GM19438 (cell line): Measurements from ENCODE around the gene THRSP.
"Not testable (repeated sequence)": the region's sequence is repeated elsewhere in the genome, so short reads cannot be mapped to it uniquely, and the experiment has no call there.

ENCODE experiments used
- ATAC-seq: cut with Tn5 transposase; IDR thresholded peaks from one replicate; pipeline ENCODE4 v1.9.1; 2021; ENCODE audit warnings: low read depth; ENCODE audit not compliant: unreplicated experiment

The THRSP gene

GRCh38 chr11:78038697-78039313 lies 24.9 kb upstream of the THRSP start:
- ATAC-seq, result no peak

GRCh38 chr11:78039391-78039918 lies 24.2 kb upstream of the THRSP start:
- ATAC-seq, result no peak

- ATAC-seq, result peak; percentile 77
These were observed 23.6 kb upstream of the THRSP start for GRCh38 chr11:78039919-78040671.

- no peak for ATAC-seq
These were observed 22.8 kb upstream of the THRSP start for GRCh38 chr11:78040691-78041379.

GRCh38 chr11:78041380-78041719 lies 22.3 kb upstream of the THRSP start:
- not testable (repeated sequence) for ATAC-seq

GRCh38 chr11:78041843-78042440 lies 21.7 kb upstream of the THRSP start:
- ATAC-seq, result no peak

- ATAC-seq, result no peak
These were observed 19.0 kb upstream of the THRSP start for GRCh38 chr11:78044706-78045105.

- ATAC-seq, result peak; percentile 60
These were observed 17.7 kb upstream of the THRSP start for GRCh38 chr11:78045851-78046485.

- no peak for ATAC-seq
These were observed 17.2 kb upstream of the THRSP start for GRCh38 chr11:78046486-78046854.

- ATAC-seq, result no peak
These were observed 15.1 kb upstream of the THRSP start for GRCh38 chr11:78048561-78048960.

GRCh38 chr11:78049348-78049747 lies 14.3 kb upstream of the THRSP start:
- no peak for ATAC-seq

- no peak for ATAC-seq
These were observed 12.5 kb upstream of the THRSP start for GRCh38 chr11:78050964-78051831.

GRCh38 chr11:78054971-78055370 lies 8.7 kb upstream of the THRSP start:
- no peak for ATAC-seq

- no peak for ATAC-seq
These were observed 7.6 kb upstream of the THRSP start for GRCh38 chr11:78056093-78056492.

- ATAC-seq, result no peak
These were observed 6.1 kb upstream of the THRSP start for GRCh38 chr11:78057462-78058055.

- ATAC-seq, result not testable (repeated sequence)
These were observed 3.8 kb upstream of the THRSP start for GRCh38 chr11:78059749-78060328.

- ATAC-seq, result no peak
These were observed 3.1 kb upstream of the THRSP start for GRCh38 chr11:78060533-78060932.

- no peak for ATAC-seq
These were observed 2.4 kb upstream of the THRSP start for GRCh38 chr11:78061088-78061920.
